CD4-positive, CD25-positive, alpha-beta regulatory T cell (primary cell): ENCODE data around the gene TCAIM. TPM values are rescaled to one million over a fixed set of nuclear protein-coding genes. Genes with fewer than 3 reads are reported as not detected.
A peak's percentile ranks its signal among the peaks of the same experiment; 100 is the strongest.

ENCODE experiments used
- ATAC-seq, 2 donors: fragments of 150-1000 bp; cut with Tn5 transposase; one replicate each; pipeline ENCODE4 v1.10.0; 2021; ENCODE audit warnings: low read depth in 2 of 2, moderate number of reproducible peaks in 2 of 2, moderate library complexity in 1 of 2
- DNase-seq, 3 donors: peaks; one replicate each; pipeline versions ENCODE4 v3.0.0 to v3.0.0-alpha.2; 2012 to 2022; ENCODE audit warnings: mixed read lengths in 1 of 3
- H3K27ac ChIP-seq: one replicate; pipeline ENCODE4 v1.7.0; 2013; ENCODE audit warnings: mild to moderate bottlenecking, low read length; ENCODE audit not compliant: insufficient read depth, poor library complexity, severe bottlenecking
- H3K27me3 ChIP-seq: one replicate; pipeline ENCODE4 v1.7.0; 2013; ENCODE audit warnings: low read length; ENCODE audit not compliant: control insufficient read depth, insufficient read depth
- H3K36me3 ChIP-seq: one replicate; pipeline ENCODE4 v1.7.0; 2013; ENCODE audit warnings: mild to moderate bottlenecking, low read length, moderate library complexity; ENCODE audit not compliant: control insufficient read depth, insufficient read depth
- H3K4me1 ChIP-seq: 2 replicates; pipeline ENCODE4 v1.7.0; 2013; ENCODE audit warnings: mild to moderate bottlenecking, low read length; ENCODE audit not compliant: insufficient read depth, control insufficient read depth, poor library complexity, severe bottlenecking
- H3K4me3 ChIP-seq: one replicate; pipeline ENCODE4 v1.7.0; 2013; ENCODE audit warnings: low read depth, mild to moderate bottlenecking, low read length, moderate library complexity
- H3K9me3 ChIP-seq, 2 experiments: 1 replicate in 1 of 2; 2 replicates in 1 of 2; pipeline ENCODE4 v1.7.0; 2013; ENCODE audit warnings: low read length in 2 of 2, mild to moderate bottlenecking in 1 of 2, moderate library complexity in 1 of 2; ENCODE audit not compliant: control insufficient read depth in 2 of 2
- H3K27ac Mint-ChIP-seq, 3 donors: one replicate each; pipeline ENCODE4 v1.8.0; 2020 to 2022; ENCODE audit warnings: mild to moderate bottlenecking in 3 of 3, mixed read lengths in 3 of 3, moderate library complexity in 2 of 3
- H3K27me3 Mint-ChIP-seq: one replicate; pipeline ENCODE4 v1.8.0; 2022; ENCODE audit warnings: mild to moderate bottlenecking, mixed read lengths
- H3K36me3 Mint-ChIP-seq: one replicate; pipeline ENCODE4 v1.8.0; 2020; ENCODE audit warnings: mixed read lengths
- H3K4me1 Mint-ChIP-seq, 4 donors: one replicate each; pipeline ENCODE4 v1.8.0; 2020 to 2022; ENCODE audit warnings: mixed read lengths in 4 of 4, mild to moderate bottlenecking in 1 of 4
- H3K4me3 Mint-ChIP-seq, 4 donors: one replicate each; pipeline ENCODE4 v1.8.0; 2020 to 2022; ENCODE audit warnings: mild to moderate bottlenecking in 4 of 4, mixed read lengths in 4 of 4, moderate library complexity in 3 of 4
- H3K9me3 Mint-ChIP-seq, 7 donors: one replicate each; pipeline ENCODE4 v1.8.0; 2020 to 2022; ENCODE audit warnings: mixed read lengths in 7 of 7, mild to moderate bottlenecking in 3 of 7, moderate library complexity in 2 of 7
- polyA plus RNA-seq, 4 donors: library from polyadenylated mRNA; unstranded; fragments of 300-500 nt; fragmentation: Illumina TruSeq; gene quantifications; one replicate each; pipeline ENCODE4 v1.2.3, GENCODE V29; 2021
- total RNA-seq: library from RNA; stranded (reverse); gene quantifications from one replicate; pipeline ENCODE4 v1.2.3, GENCODE V29; 2022

TCAIM gene
- total and polyA plus RNA-seq, 5 donors from 2014 or later: 8.5 to 19.0 (median 17.6) TPM

DNA sequence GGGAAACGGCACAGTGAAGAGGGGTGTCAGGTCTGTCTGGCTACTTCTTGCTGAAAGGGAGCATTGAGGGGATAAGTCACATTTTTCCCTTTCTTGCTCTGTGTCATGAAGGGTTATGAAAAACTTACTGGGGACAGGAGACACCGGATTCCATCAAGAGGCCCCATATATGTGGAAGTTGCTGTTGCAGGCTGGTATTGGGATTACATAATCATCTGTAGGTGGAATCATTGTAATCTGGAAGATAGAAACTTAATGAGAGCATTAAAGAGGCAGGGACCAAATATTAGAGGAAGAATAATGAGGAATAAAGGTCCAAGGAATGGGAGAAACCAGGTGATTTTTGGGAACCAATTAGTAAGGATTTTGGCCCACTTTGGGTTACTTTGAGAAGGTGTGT is 4.2 kb upstream of the TCAIM start:
- H3K4me3 ChIP-seq: no peak overlapping the region
- no peaks in the 10 kb centered on the region for H3K36me3 Mint-ChIP-seq
- H3K27ac ChIP-seq: no peak overlapping the region
- peaks cover 30% of the 10 kb centered on the region for H3K27me3 Mint-ChIP-seq
- peaks cover 0 to 5% (median 0%) of the 10 kb centered on the region in 7 donors for H3K9me3 Mint-ChIP-seq
- peaks cover 16% of the 10 kb centered on the region for H3K4me1 ChIP-seq
- no peak overlapping the region for H3K27ac Mint-ChIP-seq
- no peaks in the 10 kb centered on the region for H3K36me3 ChIP-seq
- H3K27me3 ChIP-seq: peaks cover 8% of the 10 kb centered on the region
- H3K4me3 Mint-ChIP-seq: peak overlapping the region in 1 of 4 donors; percentile 1
- H3K4me1 Mint-ChIP-seq: peaks cover 6 to 14% (median 7%) of the 10 kb centered on the region in 4 donors
- ATAC-seq (no peak), DNase-seq (no peak)
- no peaks in the 10 kb centered on the region for H3K9me3 ChIP-seq

DNA sequence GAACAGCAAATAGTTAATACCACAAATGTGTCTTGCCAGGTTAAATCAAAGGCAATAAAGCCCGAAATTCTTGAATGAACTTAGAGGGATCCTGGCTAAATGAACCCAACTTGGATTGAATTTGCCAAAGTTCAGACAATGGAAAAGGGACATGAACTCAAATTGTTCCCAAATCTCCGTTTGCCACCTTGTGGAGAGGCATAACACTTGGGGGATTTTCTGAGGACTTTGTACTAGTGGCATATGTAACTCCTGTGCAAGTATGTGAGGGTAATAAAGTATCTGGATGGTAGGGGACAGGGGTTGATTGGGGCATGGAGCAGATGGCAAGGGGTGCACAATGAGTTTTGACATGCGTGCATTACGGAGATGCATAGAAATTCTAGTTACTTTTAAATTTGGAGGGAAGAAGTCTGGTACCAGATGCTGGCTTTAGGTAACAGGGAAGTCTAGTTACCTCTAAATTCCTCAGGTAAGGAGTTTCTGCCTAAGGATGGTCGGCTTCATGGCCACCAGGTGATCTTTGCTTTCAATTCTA is 1.2 kb upstream of the TCAIM start:
- Mint-ChIP-seq H3K27ac (peak overlapping the region; percentile 91 to 98 (median 95)), H3K36me3 (no peaks in the 10 kb centered on the region), H3K4me1 (peaks cover 19 to 32% (median 23%) of the 10 kb centered on the region in 4 donors), H3K9me3 (peaks cover 0 to 5% (median 0%) of the 10 kb centered on the region in 7 donors), H3K27me3 (peaks cover 19% of the 10 kb centered on the region), H3K4me3 (peak overlapping the region; percentile 96 to 98 (median 98))
- Histone ChIP-seq H3K27ac (peak overlapping the region; percentile 92), H3K36me3 (no peaks in the 10 kb centered on the region), H3K4me1 (peaks cover 32% of the 10 kb centered on the region), H3K27me3 (peaks cover 2% of the 10 kb centered on the region), H3K9me3 (no peaks in the 10 kb centered on the region), H3K4me3 (peak overlapping the region; percentile 78)
- ATAC-seq (no peak), DNase-seq (peak in 1 of 3 donors; percentile 4)

DNA sequence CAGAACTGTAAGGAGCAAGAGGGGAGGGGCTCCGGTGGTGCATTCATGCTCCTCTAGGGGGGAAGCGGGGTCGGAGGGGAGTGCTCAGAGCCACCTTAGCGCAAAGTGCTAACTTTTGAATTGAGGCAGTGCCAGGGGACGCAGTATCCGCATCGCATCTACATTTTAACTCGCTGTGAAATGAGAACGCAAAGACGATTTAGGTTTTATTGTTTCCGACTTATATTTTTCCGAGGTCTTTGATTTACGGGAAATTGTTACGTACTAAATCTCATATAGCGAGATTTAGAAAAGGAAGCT is 212 bp downstream of the TCAIM start:
- ATAC-seq (no peak), DNase-seq (no peak)
- H3K27ac Mint-ChIP-seq: peak overlapping the region; percentile 95 to 98 (median 96)
- H3K27me3 Mint-ChIP-seq: peaks cover 11% of the 10 kb centered on the region
- peak overlapping the region; percentile 92 for H3K27ac ChIP-seq
- no peaks in the 10 kb centered on the region for H3K9me3 ChIP-seq
- H3K4me3 Mint-ChIP-seq: peak overlapping the region; percentile 96 to 98 (median 98)
- H3K4me3 ChIP-seq: peak overlapping the region; percentile 99
- H3K4me1 Mint-ChIP-seq: peaks cover 19 to 32% (median 25%) of the 10 kb centered on the region in 4 donors
- H3K27me3 ChIP-seq: no peaks in the 10 kb centered on the region
- no peaks in the 10 kb centered on the region for H3K36me3 ChIP-seq
- peaks cover 32% of the 10 kb centered on the region for H3K4me1 ChIP-seq
- H3K9me3 Mint-ChIP-seq: peaks cover 0 to 5% (median 0%) of the 10 kb centered on the region in 7 donors
- no peaks in the 10 kb centered on the region for H3K36me3 Mint-ChIP-seq

DNA sequence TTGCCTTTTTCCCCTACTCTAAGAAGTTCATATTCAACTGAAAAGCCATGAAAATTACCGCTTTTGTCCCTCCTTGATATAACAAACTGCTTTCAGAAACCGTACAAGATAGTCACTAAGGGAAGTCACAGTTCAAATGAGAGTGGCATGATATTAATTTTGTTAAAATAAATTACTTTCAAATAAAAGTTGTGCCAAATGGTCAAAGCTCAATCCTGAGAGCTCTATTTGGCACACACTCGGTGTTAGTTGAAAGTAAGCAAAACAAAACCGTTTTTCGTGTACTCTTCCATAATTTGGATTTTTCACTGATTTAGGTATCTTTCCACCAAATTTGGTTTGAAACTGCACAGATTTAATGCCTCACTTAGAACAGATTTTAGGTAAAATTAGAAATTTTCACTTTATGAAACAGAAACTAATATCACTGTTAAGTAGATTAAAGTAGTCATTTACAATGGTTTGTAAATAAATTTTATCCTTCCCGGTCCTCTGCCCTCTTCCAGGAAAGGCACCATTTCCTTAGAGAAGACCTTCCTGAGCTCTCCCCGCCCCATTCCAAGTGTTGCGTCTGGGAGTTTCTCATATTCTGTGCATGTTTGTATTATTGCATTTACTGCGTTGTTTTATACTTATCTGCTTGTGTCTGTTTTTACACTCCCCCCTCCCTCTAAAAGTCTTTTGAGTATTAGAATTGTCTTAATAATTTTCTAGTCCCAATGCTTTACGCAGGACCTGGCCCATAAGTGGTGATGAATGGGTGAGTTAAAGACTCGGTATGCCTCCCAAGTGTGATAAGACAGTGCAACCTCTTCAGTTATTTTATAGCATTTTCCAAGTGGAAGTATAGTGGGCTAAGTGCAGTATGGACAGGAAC is 853 bp downstream of the TCAIM start:
- peak overlapping the region; percentile 99 for H3K4me3 ChIP-seq
- peaks cover 19 to 33% (median 25%) of the 10 kb centered on the region in 4 donors for H3K4me1 Mint-ChIP-seq
- peak overlapping the region; percentile 96 to 98 (median 98) for H3K4me3 Mint-ChIP-seq

DNA sequence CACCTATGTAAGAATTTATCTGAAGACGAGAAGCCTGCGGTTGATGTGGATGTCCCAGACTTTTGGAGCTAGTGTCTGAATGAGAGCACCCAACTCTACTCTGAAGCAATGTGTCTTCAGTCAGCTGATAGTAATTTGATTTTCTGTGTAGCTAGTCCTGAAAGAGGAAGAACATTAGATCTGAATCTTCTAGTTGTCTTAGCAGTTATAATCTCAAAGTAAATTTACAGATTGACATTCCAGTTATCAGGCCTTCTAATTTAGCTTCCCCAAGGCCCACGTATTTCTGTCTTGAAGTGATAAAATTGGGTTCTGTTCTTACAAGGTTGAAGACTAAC is 1.5 kb downstream of the TCAIM start:
- Histone ChIP-seq H3K27ac (peak overlapping the region; percentile 28), H3K36me3 (no peaks in the 10 kb centered on the region), H3K4me3 (peak overlapping the region; percentile 0), H3K27me3 (no peaks in the 10 kb centered on the region), H3K4me1 (peaks cover 32% of the 10 kb centered on the region), H3K9me3 (no peaks in the 10 kb centered on the region)
- DNase-seq: no peak
- Mint-ChIP-seq H3K27ac (peak overlapping the region in 2 of 3 donors; percentile 88 to 95), H3K9me3 (peaks cover 0 to 5% (median 0%) of the 10 kb centered on the region in 7 donors), H3K4me1 (peaks cover 19 to 36% (median 25%) of the 10 kb centered on the region in 4 donors), H3K27me3 (peaks cover 2% of the 10 kb centered on the region), H3K4me3 (peak overlapping the region; percentile 87 to 98 (median 92)), H3K36me3 (no peaks in the 10 kb centered on the region)
- no peak for ATAC-seq

More for the DNA sequence above, 853 bp downstream of the TCAIM start:
- H3K27ac Mint-ChIP-seq: peak overlapping the region; percentile 95 to 98 (median 96)
- H3K27me3 ChIP-seq: no peaks in the 10 kb centered on the region
- H3K36me3 Mint-ChIP-seq: no peaks in the 10 kb centered on the region
- peaks cover 8% of the 10 kb centered on the region for H3K27me3 Mint-ChIP-seq
- DNase-seq: no peak
- ATAC-seq: no peak
- peak overlapping the region; percentile 92 for H3K27ac ChIP-seq
- no peaks in the 10 kb centered on the region for H3K9me3 ChIP-seq
- H3K4me1 ChIP-seq: peaks cover 32% of the 10 kb centered on the region
- peaks cover 0 to 5% (median 0%) of the 10 kb centered on the region in 7 donors for H3K9me3 Mint-ChIP-seq
- no peaks in the 10 kb centered on the region for H3K36me3 ChIP-seq

DNA sequence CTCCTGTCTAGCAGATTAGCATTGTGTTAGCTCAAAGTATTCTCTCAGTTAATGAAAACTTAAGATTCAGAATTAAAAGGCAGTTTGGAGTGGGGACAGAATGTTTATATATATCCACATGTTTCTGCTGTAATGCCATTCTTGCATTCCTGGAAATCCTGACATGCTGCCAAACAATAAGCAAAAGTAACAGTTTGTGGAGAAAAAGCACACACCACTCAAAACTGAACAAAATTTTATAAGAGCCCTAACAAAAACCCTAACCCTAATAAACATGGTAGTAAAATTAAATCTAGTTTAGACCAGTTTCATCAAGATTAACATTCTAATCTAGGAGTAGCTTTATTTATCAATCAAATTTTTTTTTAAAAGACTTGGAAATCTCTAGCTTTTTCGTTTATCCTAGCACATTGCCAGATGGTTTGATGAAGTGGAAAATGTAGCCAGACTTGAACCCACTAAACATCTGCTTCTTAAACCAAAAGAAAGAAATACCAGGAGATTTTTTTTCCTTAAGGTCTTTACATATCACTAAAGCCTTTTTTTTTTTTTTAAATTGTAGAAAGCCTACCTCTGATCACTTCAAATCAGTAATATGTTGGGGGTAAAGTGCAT is 3.7 kb downstream of the TCAIM start:
- H3K9me3 ChIP-seq: no peaks in the 10 kb centered on the region
- H3K27me3 ChIP-seq: no peaks in the 10 kb centered on the region
- no peak overlapping the region for H3K4me3 Mint-ChIP-seq
- H3K27ac Mint-ChIP-seq: peak overlapping the region in 2 of 3 donors; percentile 35 to 62
- peaks cover 32% of the 10 kb centered on the region for H3K4me1 ChIP-seq
- H3K36me3 Mint-ChIP-seq: no peaks in the 10 kb centered on the region
- H3K9me3 Mint-ChIP-seq: peaks cover 0 to 4% (median 0%) of the 10 kb centered on the region in 7 donors
- ATAC-seq (no peak), DNase-seq (no peak)
- peaks cover 19 to 35% (median 24%) of the 10 kb centered on the region in 4 donors for H3K4me1 Mint-ChIP-seq
- no peaks in the 10 kb centered on the region for H3K36me3 ChIP-seq
- H3K4me3 ChIP-seq: no peak overlapping the region
- no peak overlapping the region for H3K27ac ChIP-seq
- H3K27me3 Mint-ChIP-seq: no peaks in the 10 kb centered on the region

DNA sequence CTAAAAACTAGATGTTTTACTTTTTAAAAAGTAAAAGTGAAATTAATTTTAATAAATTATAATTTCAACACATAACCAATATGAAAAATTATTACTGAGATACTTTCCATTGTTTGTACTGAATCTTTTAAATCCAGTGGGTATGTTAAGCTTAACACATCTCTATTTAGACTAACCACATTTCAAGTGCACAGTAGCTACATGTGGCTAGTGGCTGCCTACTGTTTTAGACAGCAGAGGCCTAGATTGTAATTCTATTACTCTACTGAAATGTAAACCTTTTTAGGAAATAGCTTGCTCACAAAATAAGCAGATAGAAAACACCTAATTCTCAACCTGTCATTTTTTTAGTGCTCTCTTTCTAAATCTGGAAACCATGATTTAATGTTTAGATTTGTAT is 4.9 kb downstream of the TCAIM start:
- H3K4me1 Mint-ChIP-seq: peaks cover 19 to 31% (median 22%) of the 10 kb centered on the region in 4 donors

More for the DNA sequence above, 4.9 kb downstream of the TCAIM start:
- Histone ChIP-seq H3K27ac (no peak overlapping the region), H3K4me1 (peaks cover 23% of the 10 kb centered on the region), H3K36me3 (no peaks in the 10 kb centered on the region), H3K27me3 (no peaks in the 10 kb centered on the region), H3K4me3 (no peak overlapping the region), H3K9me3 (no peaks in the 10 kb centered on the region)
- Mint-ChIP-seq H3K4me3 (no peak overlapping the region), H3K27me3 (no peaks in the 10 kb centered on the region), H3K27ac (no peak overlapping the region), H3K9me3 (peaks cover 0 to 3% (median 0%) of the 10 kb centered on the region in 7 donors), H3K36me3 (no peaks in the 10 kb centered on the region)
- no peak for DNase-seq
- ATAC-seq: no peak
